Activated T-cell treated with anti-CD3 and anti-CD28 coated beads for 48 hours (primary cell): Measurements from ENCODE around the gene SOAT2.
A peak's percentile ranks its signal among the peaks of the same experiment; 100 is the strongest.

Experiments used
- DNase-seq: peaks from one replicate; pipeline ENCODE4 v3.0.0-alpha.2; 2020; ENCODE audit warnings: low read depth

The SOAT2 gene, protein sequence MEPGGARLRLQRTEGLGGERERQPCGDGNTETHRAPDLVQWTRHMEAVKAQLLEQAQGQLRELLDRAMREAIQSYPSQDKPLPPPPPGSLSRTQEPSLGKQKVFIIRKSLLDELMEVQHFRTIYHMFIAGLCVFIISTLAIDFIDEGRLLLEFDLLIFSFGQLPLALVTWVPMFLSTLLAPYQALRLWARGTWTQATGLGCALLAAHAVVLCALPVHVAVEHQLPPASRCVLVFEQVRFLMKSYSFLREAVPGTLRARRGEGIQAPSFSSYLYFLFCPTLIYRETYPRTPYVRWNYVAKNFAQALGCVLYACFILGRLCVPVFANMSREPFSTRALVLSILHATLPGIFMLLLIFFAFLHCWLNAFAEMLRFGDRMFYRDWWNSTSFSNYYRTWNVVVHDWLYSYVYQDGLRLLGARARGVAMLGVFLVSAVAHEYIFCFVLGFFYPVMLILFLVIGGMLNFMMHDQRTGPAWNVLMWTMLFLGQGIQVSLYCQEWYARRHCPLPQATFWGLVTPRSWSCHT

DNA sequence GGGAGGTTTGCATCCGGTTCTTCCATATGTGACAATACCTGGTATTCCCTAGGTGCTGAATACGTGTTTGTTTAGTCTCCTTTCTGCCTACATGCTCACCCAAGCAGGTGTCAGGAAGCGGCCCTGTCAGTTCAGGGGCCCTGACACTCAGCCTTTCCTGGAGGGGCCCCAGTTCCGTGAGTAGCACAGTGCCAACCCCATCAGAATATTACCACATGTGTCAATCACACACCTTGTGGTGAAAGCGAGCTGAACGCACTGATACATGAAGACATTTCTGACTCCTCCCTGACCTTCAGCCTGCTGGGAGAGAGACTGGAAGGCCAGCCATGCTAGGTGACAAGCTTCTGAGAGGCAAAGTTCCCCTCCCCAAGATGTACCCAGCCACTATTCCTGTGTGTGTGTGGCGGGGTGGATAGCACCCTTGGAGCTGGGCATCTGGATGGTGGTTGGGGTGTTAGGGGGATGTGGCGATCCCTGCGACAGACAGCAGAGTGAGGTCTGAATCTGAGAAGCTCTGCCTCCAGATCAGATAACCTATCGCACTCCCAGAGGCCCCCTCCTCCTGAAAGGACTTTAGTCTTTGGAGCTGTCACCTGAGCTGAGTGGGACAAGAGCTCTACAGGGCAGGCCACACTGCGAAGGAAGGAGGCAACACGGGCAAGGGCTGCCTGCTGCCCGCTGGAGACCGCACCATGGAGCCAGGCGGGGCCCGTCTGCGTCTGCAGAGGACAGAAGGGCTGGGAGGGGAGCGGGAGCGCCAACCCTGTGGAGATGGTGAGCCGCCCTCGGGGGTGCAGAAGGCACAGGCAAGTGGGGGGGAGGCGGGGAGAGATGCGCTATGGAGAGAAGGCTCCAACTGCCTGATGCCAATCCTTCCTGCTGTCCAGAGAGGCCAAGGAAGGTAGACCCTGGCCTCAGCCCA lies at the start of gene SOAT2:
Gene SOAT2 (plus strand): TSS at position 604 of the 925 bp plus-strand sequence. CDS start 92 bp downstream, at position 696.
- peak; percentile 46 for DNase-seq

- DNase-seq = peak; percentile 87
Measured at GRCh38 chr12:53054112-53054878, 49.0 kb upstream of the SOAT2 start.

DNA sequence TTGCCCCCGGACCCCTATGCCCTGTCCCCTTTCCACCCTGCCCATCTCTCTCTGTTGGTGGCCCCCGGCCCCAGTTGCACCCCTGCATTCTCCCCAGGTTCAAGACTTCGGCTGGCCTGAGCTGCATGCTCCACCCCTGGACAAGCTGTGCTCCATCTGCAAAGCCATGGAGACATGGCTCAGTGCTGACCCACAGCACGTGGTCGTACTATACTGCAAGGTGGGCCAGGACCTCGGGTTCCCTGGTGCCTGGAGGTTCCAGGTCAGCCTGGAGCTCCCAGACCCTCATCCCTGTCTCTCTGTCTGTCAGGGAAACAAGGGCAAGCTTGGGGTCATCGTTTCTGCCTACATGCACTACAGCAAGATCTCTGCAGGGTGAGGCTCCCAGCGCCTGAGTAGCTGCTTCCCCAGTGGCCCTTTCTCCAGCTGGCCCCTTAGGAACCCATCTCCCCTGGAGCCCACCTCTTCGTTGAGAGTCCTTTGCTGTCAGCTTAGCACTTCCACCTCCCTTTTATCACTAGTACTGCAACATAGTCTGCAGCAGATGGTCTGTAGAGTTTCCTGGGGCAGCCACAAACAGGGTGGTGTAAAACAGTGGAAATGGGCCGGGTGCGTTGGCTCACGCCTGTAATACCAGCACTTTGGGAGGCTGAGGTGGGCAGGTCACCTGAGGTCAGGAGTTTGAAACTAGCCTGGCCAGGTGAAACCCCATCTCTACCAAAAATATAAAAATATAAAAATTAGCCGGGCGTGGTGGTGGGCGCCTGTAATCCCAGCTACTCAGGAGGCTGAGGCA lies 47.6 kb upstream of the SOAT2 start:
- DNase-seq = no peak

GRCh38 chr12:53056296-53056695 lies 47.0 kb upstream of the SOAT2 start:
- DNase-seq = no peak

DNA sequence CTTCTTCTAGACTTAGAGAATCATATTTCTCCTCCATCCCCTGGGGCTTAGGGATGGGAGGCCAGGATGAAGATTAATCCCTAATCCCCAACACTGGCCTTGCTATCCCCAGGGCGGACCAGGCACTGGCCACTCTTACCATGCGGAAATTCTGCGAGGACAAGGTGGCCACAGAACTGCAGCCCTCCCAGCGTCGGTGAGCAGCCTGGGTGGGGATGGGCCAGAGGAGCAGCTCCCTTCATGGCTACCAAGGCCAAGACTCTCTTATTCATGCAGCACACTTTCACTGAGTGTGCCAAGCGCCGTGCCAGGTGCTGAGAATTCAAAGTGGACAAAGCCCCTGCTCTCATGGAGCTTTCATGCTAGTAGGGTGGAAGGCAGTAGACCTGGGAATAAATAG lies 46.4 kb upstream of the SOAT2 start:
- DNase-seq = no peak

DNA sequence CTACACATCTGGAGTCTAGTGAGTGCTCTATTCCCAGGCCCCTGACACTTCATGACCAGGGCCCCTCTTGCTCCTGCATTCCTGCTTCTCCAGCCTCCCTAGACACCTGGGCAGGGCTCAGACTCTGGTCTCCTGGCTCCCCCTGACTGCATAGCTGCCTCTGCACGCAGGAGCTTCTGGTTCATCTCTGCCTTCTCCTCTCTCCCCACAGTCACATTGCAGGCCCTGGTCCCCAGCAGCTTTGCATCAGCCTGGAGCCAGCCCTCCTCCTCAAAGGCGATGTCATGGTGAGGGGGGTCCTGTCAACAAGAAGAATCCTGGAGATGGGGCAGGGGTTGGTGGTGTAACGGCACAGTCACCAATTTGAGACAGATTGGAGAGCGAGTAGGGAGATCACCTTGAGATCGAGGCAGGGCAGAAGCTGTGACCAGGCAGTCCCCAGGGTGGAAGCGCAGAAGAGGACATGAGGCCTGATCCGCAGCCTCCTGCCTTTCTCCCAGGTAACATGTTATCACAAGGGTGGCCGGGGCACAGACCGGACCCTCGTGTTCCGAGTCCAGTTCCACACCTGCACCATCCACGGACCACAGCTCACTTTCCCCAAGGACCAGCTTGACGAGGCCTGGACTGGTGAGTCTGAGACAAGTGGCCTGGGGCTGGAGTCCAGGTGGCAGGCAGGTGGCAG lies 45.3 kb upstream of the SOAT2 start:
- no peak for DNase-seq

- DNase-seq = no peak
Measured at GRCh38 chr12:53058674-53059433, 44.4 kb upstream of the SOAT2 start.

GRCh38 chr12:53059434-53060063 lies 43.7 kb upstream of the SOAT2 start:
- no peak for DNase-seq

- DNase-seq = no peak
Measured at GRCh38 chr12:53060064-53060720, 43.1 kb upstream of the SOAT2 start.

DNA sequence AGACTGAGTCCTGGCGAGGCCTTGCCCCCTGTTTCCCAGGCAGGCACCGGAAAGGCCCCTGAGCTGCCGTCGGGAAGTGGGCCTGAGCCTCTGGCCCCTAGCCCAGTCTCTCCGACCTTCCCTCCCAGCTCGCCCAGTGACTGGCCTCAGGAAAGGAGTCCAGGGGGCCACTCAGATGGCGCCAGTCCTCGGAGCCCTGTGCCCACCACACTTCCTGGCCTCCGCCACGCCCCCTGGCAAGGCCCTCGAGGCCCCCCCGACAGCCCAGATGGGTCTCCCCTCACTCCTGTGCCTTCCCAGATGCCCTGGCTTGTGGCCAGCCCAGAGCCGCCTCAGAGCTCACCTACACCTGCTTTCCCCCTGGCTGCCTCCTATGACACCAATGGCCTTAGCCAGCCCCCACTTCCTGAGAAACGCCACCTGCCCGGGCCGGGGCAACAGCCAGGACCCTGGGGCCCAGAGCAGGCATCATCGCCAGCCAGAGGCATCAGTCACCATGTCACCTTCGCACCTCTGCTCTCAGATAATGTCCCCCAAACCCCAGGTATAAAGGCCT lies 42.5 kb upstream of the SOAT2 start:
- DNase-seq = no peak

- no peak for DNase-seq
Measured at GRCh38 chr12:53061404-53062010, 41.8 kb upstream of the SOAT2 start.

- DNase-seq = no peak
Measured at GRCh38 chr12:53062011-53062961, 41.0 kb upstream of the SOAT2 start.

DNA sequence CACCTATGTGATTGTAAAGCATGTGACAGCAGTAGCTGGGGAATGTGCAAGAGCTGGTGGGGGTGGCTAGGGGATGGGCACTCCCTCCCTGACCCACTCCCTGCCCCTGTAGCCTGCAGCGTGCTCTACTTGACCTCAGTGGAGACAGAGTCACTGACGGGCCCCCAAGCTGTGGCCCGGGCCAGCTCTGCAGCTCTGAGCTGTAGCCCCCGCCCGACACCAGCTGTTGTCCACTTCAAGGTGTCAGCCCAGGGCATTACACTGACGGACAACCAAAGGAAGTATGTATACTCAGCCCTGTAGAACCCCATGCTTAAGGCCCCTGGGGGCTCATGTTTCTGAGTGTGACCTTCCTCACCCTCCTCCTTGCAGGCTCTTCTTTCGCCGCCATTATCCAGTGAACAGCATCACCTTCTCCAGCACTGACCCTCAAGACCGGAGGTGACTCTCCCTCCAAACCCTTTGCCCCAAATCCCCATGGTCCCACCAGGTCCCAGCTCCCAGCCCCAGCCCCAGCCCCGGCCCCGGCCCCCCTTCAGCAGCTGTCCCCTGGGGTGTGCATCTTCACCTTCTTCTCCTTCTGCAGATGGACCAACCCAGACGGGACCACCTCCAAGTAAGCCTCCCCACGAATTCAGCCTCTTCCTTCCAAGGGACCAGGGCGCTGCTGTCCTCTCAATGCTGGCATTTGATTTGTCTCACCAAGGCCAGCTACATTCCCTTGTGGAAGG lies 40.1 kb upstream of the SOAT2 start:
- DNase-seq = no peak

DNA sequence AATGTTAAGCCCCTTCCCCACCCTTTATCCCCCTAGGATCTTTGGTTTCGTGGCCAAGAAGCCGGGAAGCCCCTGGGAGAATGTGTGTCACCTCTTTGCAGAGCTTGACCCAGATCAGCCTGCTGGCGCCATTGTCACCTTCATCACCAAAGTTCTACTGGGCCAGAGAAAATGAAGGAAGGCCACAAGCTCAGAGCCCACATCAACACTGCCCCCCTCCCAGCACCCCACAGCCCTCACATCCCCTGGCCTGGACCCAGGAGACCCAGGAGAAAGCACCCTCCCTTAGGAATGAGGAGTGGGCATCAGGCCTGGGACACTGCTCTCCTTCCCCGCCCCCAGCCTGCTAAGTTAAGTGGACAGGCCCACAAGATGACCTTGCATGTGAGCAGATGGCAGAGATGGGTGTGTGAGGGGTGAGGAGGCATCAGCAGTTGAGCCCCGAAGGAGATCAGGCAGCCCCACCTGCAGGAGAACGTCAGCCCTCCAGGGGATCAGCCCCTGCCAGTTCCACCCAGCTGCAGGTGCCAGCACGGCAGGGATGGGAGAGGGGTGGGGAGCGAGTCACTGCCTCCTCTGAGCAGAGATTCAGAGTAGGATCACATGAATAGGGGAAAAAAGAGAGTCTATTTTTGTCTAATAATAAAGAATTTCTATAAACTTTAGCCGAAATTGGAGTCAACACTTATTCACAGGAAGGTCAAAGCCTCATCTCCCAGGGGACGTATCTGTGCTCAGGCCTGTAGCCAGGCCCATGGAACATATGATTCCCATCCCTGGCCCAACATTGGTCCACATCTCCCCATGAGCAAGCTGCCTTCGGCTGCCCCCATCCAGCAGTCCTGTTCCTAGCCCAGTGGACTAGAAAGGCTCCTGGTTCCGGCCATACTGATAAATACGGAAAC lies 39.3 kb upstream of the SOAT2 start:
- no peak for DNase-seq
